Limb (tissue), 2 donors: Measurements from ENCODE around the gene SLC25A42.
"Not testable (repeated sequence)": the region's sequence is repeated elsewhere in the genome, so short reads cannot be mapped to it uniquely, and the experiment has no call there.

Experiments used
- DNase-seq, 2 donors: peaks; one replicate each; pipeline ENCODE4 v3.0.0-alpha.2; 2016; ENCODE audit errors: extremely low spot score in 2 of 2

The SLC25A42 gene

GRCh38 chr19:19134687-19135158 lies 70.9 kb downstream of the SLC25A42 start:
- DNase-seq: peak in 1 of 2 donors; percentile 21

GRCh38 chr19:19135713-19136112 lies 71.9 kb downstream of the SLC25A42 start:
- DNase-seq: not testable (repeated sequence)

GRCh38 chr19:19137556-19138108 lies 73.8 kb downstream of the SLC25A42 start:
- no peak for DNase-seq

GRCh38 chr19:19138109-19138981 lies 74.6 kb downstream of the SLC25A42 start, which contains the start of gene TMEM161A:
Gene TMEM161A, minus strand, starts transcription at chr19:19138478. Its CDS starts 50 bp downstream, at chr19:19138428.
- peak; percentile 96 to 97 for DNase-seq

GRCh38 chr19:19139876-19140229 lies 76.1 kb downstream of the SLC25A42 start:
- DNase-seq: no peak

- no peak for DNase-seq
These were observed 76.7 kb downstream of the SLC25A42 start for GRCh38 chr19:19140476-19140875.

- no peak for DNase-seq
These were observed 78.6 kb downstream of the SLC25A42 start for GRCh38 chr19:19142347-19142746.

- DNase-seq: no peak
These were observed 81.5 kb downstream of the SLC25A42 start for GRCh38 chr19:19145281-19145680.

- DNase-seq: peak; percentile 34 to 93
These were observed 82.2 kb downstream of the SLC25A42 start for GRCh38 chr19:19145684-19146608.

GRCh38 chr19:19146865-19147264 lies 83.1 kb downstream of the SLC25A42 start:
- no peak for DNase-seq

- DNase-seq: no peak
These were observed 83.5 kb downstream of the SLC25A42 start for GRCh38 chr19:19147344-19147743.

- not testable (repeated sequence) for DNase-seq
These were observed 84.7 kb downstream of the SLC25A42 start for GRCh38 chr19:19148504-19148903.

- no peak for DNase-seq
These were observed 85.6 kb downstream of the SLC25A42 start for GRCh38 chr19:19149435-19149834.

- no peak for DNase-seq
These were observed 87.6 kb downstream of the SLC25A42 start for GRCh38 chr19:19151418-19151817.

GRCh38 chr19:19152668-19153384 lies 89.0 kb downstream of the SLC25A42 start:
- DNase-seq: no peak

GRCh38 chr19:19154768-19155494 lies 91.1 kb downstream of the SLC25A42 start:
- no peak for DNase-seq

GRCh38 chr19:19155495-19156219 lies 91.9 kb downstream of the SLC25A42 start:
- no peak for DNase-seq

- no peak for DNase-seq
These were observed 94.0 kb downstream of the SLC25A42 start for GRCh38 chr19:19157808-19158207.

GRCh38 chr19:19159534-19159933 lies 95.7 kb downstream of the SLC25A42 start:
- no peak for DNase-seq
